Measurements from ENCODE around the gene SEMA6D.

Gene SEMA6D, protein sequence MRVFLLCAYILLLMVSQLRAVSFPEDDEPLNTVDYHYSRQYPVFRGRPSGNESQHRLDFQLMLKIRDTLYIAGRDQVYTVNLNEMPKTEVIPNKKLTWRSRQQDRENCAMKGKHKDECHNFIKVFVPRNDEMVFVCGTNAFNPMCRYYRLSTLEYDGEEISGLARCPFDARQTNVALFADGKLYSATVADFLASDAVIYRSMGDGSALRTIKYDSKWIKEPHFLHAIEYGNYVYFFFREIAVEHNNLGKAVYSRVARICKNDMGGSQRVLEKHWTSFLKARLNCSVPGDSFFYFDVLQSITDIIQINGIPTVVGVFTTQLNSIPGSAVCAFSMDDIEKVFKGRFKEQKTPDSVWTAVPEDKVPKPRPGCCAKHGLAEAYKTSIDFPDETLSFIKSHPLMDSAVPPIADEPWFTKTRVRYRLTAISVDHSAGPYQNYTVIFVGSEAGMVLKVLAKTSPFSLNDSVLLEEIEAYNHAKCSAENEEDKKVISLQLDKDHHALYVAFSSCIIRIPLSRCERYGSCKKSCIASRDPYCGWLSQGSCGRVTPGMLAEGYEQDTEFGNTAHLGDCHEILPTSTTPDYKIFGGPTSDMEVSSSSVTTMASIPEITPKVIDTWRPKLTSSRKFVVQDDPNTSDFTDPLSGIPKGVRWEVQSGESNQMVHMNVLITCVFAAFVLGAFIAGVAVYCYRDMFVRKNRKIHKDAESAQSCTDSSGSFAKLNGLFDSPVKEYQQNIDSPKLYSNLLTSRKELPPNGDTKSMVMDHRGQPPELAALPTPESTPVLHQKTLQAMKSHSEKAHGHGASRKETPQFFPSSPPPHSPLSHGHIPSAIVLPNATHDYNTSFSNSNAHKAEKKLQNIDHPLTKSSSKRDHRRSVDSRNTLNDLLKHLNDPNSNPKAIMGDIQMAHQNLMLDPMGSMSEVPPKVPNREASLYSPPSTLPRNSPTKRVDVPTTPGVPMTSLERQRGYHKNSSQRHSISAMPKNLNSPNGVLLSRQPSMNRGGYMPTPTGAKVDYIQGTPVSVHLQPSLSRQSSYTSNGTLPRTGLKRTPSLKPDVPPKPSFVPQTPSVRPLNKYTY

DNA sequence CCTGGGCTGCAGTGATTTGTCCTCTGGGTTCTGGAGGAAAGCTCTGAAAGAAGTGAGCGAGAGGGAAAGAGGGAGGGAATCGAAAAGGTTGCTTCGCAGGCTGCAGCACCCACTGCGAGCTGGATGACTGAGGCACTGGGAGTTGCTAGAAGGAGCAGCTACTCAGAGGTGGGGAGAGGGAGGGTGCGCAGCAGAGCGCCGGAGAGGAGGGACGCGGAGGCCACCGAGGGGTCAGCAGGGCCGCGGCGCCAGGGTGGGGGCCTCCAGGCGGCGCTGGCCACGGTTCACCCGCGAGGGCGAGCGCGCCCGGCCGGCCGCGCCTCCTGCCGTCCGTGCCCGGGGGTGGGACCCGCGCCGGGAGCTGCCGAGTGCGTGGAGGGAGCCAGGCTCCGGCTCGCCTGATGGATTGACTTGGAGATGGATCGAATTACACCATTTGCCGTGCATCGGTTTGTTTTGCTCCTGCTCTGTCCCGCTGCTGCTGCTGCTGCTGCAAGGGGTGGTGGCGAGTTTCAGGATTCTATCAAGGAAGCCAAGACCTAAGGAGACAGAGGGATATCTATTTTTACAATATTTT is at the start of gene SEMA6D:
TSS of gene SEMA6D (plus strand) at position 470 of the 577 bp plus-strand sequence. CDS start 42,294 bp downstream, outside the sequence.
- DNase-seq (ENCODE audit: low read depth, low spot score) = peak; percentile 87

DNA sequence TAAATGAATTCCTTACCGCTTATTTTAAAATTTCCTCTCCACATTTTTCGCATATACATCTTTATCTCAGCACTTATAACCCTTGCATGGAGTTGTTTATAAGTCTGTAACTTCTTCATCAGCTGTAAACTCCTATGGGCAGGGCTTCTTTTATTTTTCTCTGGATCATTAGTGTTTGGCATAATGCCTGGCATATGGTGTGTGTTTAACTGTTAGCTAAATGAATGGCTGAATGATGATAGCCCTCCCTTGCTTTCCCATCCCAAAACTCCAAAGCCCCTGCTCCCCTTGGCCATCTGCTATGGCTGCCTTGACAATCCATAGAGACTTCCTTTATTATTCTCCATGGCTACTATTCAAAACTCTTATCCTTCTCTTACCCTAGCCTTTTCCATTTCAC is 48.1 kb upstream of the SEMA6D start:
- DNase-seq (ENCODE audit: low read depth, low spot score) = no peak

DNA sequence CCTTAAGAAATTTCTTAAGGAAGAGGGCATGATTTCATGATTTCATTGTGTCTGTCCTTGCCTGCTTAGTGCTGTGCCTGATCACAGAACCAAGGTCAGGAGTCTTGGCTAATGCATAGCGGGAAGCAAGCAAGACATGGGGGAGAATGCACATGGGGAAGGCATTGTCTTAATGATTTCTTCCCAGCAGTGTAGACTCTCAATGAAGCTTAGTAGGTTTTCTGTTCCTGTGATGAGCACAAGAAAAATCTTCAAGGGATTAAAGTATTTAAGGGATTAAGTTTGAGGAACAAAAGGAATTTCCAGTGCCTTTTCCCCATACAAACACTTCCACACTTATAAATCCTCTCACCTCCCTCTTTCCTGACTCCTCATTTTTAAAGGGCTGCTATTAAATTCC is 46.9 kb upstream of the SEMA6D start:
- DNase-seq (ENCODE audit: low read depth, low spot score) = no peak

DNA sequence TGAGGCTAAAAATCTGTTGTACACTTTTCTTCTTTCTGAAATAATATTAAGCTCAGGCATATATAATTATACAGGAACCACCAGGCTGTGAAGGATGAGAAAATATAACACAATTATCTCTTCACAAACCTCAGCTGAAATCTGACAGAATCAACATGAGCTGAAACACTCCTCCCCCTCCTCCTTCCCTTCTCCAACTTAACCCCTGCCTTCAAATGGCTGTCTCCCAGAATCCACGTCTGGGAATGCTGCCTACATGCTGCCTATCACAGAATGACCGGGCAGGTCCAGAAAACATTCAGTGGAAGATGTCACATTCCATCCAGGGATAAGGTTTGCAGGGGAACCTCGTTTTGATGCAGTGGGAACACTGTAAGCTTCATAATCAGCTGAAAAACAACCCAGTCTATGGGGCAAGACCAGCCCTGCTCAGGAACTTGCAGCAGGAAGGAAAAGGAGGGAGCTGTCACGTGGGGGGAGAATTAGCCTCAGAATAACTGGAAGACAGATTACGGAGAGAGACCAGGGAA is 44.0 kb upstream of the SEMA6D start:
- peak; percentile 30 for DNase-seq (ENCODE audit: low read depth, low spot score)

DNA sequence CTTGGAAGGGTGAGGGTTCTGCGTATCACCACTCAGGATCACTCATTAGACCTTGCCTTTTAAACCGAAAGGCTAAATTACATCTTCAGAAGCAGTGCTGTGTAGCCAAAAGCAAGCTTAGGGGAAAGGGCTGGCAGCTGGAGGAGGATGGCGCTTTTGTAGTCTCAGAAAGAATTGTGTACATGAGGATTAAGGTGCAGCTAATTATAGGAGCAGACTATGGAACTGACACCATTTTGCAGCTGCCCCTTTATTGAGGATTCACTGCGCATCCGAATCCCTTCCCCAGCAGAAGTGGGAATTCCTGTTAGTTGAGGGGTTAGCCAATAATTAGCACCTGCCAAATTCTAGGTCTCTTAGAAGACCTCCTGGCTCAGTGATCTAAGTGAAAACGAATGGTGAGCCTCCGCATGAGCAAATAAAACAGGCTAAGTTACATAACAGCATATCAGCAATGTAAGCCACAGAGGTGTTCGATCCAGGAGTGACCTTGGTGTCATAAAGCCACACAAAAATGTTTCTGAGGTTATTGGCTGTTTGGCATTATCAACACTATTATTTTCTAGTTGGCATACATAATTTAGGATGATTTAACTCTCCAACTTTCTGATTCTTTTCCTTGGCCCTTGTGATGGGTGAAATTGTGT is 42.6 kb upstream of the SEMA6D start:
- no peak for DNase-seq (ENCODE audit: low read depth, low spot score)

DNA sequence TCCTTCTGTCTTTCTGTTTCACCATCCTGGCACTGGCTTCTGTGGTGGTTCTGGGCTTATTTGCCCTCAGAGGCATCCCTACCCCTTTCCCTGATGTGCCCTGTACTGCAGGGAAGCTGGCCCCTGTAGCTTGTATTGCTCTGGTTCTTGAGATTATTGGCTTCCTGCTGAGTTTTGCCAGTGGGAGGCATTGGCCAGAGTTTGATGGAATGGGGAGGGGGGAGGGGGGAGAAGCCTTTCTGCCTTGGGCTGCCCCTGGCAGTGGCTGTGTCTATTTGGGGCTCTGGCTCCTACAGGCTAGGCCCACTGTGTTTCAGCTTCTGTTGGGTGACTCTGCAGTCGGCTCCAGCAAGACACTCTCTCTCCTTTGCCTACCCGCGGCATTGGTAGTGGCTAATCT is 41.6 kb upstream of the SEMA6D start:
- peak; percentile 54 for DNase-seq (ENCODE audit: low read depth, low spot score)

DNA sequence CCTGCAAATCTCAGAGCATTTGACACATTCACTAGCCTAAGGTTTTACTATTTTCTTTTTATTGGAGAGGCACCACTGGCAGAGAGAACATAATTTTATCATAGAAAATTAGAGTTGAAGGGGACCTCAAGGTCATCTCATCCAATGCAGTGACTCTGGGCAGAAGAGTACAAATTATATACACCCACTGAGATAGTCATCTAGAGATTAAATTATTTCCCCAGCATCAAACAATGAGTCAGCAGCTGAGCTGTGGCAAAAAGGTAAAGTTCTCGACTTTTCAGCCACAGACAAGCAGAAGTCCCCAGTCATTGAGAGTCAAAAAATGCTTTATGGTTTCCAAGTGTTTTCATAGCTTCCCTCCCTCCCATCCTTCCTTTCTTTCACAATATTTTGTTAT is 39.3 kb upstream of the SEMA6D start:
- no peak for DNase-seq (ENCODE audit: low read depth, low spot score)

DNA sequence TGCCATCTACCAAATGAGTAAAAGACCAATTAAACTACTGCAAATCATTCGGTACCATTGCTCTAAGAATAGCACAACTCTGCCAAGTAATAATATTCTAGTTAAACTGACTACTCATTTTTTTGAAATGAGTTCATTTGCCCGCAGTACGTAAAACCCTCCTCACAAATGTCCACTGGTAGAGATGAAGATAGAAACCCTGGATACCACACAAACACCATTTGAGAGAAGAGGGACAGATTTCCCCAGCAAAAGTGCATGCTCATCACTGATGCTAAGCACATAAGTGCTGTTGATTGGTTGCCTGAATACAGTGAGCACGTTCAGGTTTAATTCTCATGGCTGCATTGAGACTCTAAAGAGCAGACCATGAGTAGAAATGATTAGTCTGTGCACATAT is 34.6 kb upstream of the SEMA6D start:
- no peak for DNase-seq (ENCODE audit: low read depth, low spot score)

DNA sequence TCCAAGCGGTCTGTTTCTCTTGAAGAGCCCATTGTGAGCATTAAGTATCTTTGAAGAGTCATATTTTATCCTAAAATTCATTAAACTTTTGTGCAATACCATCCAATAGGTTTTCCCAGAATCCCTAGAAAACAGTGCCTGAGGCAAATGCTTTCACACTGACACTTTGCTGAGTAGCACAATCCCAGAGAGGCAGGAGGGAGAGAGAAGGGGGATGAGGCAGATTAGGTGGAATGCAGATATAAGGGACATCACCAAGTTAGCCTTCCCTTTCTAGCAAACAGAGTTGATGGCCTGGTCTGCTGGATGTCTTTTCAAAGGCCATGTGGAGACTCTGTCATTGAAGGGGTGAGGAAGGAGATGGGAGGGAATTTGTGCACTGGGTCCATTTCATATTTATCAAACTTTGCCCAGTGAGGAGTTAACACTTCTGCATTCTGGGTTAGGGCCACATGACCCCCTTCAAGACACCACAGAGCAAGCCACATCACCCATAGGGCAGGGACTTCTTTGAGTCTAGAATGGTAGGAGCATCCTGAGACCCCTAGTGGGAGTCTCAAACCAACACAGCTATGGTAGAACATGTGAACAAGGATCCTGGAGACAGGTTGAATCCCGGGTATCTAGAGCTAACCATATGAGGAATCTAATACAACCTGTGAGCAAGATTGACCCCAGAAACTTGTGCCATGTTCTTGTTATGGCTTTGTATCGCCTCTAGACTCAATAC is 32.0 kb upstream of the SEMA6D start:
- no peak for DNase-seq (ENCODE audit: low read depth, low spot score)

DNA sequence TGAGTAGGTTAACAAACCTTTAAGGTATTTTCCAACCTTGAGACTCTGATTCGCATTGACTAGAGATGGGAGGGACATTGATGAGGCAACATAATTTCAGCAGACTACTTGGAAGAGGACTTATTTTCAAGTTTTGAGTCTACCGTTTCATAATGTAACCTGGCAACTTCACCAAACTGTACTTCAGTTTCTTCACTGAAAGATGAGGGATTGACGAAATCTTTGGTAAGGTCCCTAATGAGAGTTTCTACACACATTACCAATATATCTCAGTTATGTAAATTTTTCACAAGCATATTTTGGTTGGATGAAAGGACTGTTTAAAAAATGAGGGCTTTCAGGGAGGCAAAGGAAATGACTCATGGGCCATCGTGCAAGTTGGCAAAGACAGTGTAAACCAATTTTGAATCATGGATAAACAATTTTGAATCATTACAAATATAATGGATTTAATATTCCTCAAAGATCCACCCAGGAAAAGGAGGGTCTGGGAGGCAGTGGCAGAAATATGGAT is 28.7 kb upstream of the SEMA6D start:
- DNase-seq (ENCODE audit: low read depth, low spot score) = no peak

DNA sequence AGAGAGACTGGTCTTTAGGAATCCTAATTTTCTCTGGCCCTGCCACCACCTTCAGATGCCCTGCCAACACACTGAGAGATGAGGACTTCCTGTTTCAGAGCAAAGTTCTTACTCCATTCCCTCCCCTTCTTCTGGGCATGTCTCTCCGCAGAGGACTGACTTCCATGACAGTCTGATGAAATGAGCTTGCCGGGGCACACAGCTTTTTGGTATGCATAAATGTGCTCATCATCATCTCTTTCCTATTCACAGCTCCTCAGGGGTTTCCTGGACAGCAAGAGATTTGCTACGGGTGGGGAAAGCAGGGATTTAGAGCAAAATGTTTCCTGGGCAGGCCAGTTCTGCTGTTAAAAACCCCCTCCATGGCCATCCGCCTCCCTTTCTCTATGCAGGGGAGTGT is 27.6 kb upstream of the SEMA6D start:
- DNase-seq (ENCODE audit: low read depth, low spot score) = no peak

DNA sequence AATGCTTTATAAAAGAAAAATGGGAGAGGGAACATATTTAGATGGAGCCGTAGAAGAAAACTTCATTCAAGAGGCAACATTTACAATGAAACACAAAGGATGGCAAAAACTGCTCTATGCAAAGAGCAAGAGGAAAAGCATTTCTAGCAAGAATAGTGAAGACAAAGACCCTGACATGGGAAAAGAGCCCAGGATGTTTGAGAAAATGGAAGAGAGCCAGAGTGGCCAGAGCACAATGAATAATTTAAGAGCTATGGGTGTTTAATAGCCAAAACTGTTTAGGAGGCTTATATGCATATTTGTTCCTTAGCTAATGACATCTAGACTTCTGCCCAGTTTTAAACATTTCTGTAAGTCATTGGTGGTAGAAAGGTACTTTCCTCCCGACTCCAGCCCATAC is 25.4 kb upstream of the SEMA6D start:
- DNase-seq (ENCODE audit: low read depth, low spot score) = no peak

DNA sequence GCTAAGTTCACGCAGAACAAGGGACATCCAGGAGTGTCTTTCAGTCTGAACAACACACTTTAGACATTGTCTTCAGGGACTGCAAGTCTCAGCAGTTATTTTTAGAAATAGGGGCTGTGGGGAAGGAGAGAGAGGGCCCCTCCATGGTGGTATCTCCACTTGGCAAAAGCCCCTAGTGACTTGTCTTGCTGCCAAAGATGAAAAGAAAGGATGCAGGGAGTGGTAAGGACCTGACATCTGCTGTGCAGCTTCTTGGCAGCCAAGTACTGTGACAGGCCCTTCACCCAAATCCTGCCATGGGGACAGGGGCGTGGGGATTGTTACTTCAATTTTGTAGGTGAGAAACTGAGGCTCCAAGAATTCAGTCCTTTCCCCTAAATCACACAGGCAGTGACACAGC is 21.0 kb upstream of the SEMA6D start:
- DNase-seq (ENCODE audit: low read depth, low spot score) = no peak

DNA sequence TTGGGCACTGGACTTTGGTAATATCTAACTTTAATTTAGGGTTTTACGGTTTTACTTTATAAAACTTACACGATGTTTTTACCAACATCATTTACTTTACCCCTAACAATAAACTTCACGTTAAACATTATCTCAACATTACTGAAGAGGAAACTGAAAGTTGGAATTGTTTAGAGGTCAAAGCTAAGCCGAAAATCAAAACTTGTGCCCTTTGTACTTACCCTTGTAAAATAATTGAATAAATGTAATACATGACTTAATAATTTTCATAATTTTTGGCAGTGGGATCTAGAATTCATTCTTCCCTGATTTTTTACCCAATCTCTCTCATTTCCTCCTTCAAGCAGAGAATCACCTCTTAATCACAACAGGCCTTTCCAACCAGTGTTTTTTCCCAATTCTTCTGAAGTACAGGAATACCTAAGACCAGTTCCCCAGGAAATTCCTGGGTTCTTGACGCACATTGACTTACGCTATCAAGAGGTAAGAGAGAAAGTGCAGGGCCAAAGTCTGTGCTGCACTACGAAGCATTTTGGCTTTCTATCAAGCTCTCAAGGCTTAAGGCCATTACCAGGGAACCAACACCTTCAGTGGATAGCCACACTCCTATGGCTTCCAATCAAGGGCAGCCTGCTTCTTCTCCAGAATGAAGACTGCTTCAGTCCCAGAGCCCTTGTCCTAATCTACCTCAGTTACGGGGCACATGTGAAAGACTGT is 11.9 kb upstream of the SEMA6D start:
- no peak for DNase-seq (ENCODE audit: low read depth, low spot score)

DNA sequence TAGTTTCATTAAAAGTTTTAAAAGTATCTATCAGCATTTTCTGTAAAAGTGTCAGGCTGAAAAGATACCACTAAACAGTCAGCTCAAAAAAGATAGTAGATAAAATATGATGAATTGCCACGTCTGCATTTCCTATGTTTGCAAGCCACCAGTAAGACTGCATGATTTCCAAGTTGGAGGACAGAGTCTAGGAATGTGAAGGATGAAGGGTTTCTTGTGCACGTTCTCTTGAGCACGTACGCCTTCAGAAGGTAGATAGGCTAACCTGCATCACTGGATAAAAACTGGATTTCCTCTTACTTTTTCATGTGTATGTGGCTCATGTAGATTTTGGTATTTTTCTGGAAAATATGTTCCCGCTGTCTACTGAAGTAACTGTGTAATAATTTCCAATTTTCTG is 9.9 kb upstream of the SEMA6D start:
- DNase-seq (ENCODE audit: low read depth, low spot score) = no peak

DNA sequence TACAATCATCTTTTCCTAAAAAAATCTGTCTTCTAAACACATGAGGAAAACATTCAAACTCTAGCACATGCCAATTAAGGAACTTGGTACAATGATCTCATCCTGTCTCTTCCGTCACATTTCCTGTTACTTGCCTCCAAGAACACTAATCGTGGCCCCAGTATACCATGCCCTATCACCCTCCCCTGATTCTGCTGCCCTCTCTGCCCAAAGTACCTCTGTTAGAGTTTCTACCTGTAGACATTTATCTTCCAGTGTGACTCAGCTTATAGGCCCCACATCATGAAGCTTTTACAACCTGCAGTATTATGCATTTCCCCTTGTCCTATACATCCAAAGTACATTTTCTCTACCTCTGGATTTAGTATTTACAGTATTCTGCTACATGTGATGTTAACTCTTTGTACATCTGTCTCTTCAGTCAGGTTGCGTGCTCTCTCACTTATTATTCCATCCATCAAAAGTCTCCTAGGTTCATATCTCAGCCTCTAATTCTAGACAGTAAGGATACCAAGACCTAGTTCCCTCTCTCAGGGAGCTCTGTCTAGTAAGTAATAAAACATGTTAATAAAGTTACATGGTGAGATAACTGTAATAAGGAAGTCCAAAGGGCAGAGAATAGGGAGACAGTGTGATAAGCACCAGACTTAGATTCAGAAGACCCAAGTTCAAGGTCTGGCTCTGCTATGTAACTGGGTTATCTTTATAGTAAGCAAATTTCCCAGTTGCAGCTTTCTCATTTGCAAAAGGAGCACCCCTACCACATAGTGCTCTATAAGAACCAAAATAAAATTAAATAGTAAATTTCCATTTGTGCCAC is 8.9 kb upstream of the SEMA6D start:
- no peak for DNase-seq (ENCODE audit: low read depth, low spot score)

DNA sequence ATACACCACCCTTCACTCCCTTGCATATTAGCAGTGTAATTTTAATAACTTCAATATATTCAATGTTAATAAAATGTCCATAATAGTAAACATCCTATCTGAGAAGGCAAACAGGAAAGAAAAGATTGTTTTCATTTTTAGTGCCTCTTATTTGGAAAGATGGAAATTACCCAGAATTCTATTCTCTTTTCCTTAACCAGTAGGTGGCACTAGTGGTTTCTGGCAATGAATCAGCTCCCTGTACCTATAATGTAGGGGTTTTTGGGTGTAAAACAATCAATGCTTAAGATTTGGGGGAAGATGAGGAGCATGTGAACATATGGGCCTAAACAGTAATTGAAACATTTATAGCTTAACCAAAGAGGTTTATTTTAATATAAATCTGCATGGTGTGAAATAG is 5.7 kb upstream of the SEMA6D start:
- no peak for DNase-seq (ENCODE audit: low read depth, low spot score)

DNA sequence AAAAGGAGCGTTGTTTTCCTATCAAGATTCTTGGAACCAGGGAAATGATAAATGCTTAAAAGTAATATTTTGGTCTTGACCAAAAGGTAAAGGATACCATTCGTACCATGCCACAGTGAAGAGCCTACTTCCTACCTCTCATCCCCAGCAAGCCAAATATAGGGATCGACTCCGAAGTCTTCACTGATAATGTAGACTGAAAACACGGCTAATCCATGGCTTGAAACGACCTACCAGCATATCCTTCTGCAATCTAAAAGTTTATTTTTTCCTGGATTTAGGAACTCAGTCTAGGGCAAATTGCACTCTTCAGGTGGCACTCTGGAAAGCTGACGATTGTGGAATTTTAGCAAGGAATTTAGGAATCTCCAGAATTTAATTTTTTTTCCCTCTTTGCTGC is 1.9 kb upstream of the SEMA6D start:
- DNase-seq (ENCODE audit: low read depth, low spot score) = no peak

Measured in ELF-1 (cell line).